H9 (cell line): ENCODE measurements around the gene LPP. TPM values are rescaled to one million over a fixed set of nuclear protein-coding genes. Genes with fewer than 3 reads are reported as not detected.

Source experiments
- DNase-seq: peaks from one replicate; pipeline ENCODE4 v3.0.0-alpha.2; 2017
- H2AFZ ChIP-seq: one replicate; pipeline ENCODE4 v1.6.1; 2013; ENCODE audit warnings: mild to moderate bottlenecking, low read length, control low read depth, moderate library complexity
- H2AK5ac ChIP-seq: 2 replicates; pipeline ENCODE4 v1.6.1; 2013; ENCODE audit warnings: low read length, control low read depth, mixed read lengths; ENCODE audit not compliant: insufficient read length
- H2BK120ac ChIP-seq: one replicate; pipeline ENCODE4 v1.6.1; 2013; ENCODE audit warnings: low read depth, mild to moderate bottlenecking, low read length, control low read depth, inconsistent platforms; ENCODE audit not compliant: poor library complexity, severe bottlenecking
- H2BK12ac ChIP-seq: 2 replicates; pipeline ENCODE4 v1.6.1; 2013; ENCODE audit warnings: low read length, control low read depth, mixed read lengths, low read depth; ENCODE audit not compliant: insufficient read length
- H2BK15ac ChIP-seq: 2 replicates; pipeline ENCODE4 v1.6.1; 2013; ENCODE audit warnings: low read depth, low read length, control low read depth
- H2BK20ac ChIP-seq: one replicate; pipeline ENCODE4 v1.6.1; 2013; ENCODE audit warnings: low read depth, mild to moderate bottlenecking, low read length, control low read depth, inconsistent platforms; ENCODE audit not compliant: poor library complexity, severe bottlenecking
- H2BK5ac ChIP-seq: 2 replicates; pipeline ENCODE4 v1.6.1; 2013; ENCODE audit warnings: low read length, control low read depth, mixed read lengths; ENCODE audit not compliant: insufficient read length
- H3K14ac ChIP-seq: 2 replicates; pipeline ENCODE4 v1.6.1; 2013; ENCODE audit warnings: low read length, control low read depth; ENCODE audit not compliant: insufficient read depth
- H3K18ac ChIP-seq: 2 replicates; pipeline ENCODE4 v1.6.1; 2013; ENCODE audit warnings: low read depth, mild to moderate bottlenecking, mixed read lengths, low read length, control low read depth; ENCODE audit not compliant: insufficient read length
- H3K23ac ChIP-seq: 2 replicates; pipeline ENCODE4 v1.6.1; 2013; ENCODE audit warnings: low read length, control low read depth, mixed read lengths, low read depth; ENCODE audit not compliant: insufficient read length
- H3K23me2 ChIP-seq: 2 replicates; pipeline ENCODE4 v1.6.1; 2013; ENCODE audit warnings: low read depth, mild to moderate bottlenecking, mixed read lengths, low read length, control low read depth; ENCODE audit not compliant: insufficient read length, poor library complexity, severe bottlenecking
- H3K27ac ChIP-seq: 2 replicates; pipeline ENCODE4 v1.5.1; 2013; ENCODE audit warnings: low read length, control low read depth, mixed read lengths, low read depth; ENCODE audit not compliant: insufficient read length
- H3K27me3 ChIP-seq: 2 replicates; pipeline ENCODE4 v1.6.1; 2013; ENCODE audit warnings: low read length, control low read depth, inconsistent platforms; ENCODE audit not compliant: insufficient read depth
- H3K4ac ChIP-seq: 2 replicates; pipeline ENCODE4 v1.6.1; 2013; ENCODE audit warnings: low read depth, mild to moderate bottlenecking, control low read depth, inconsistent platforms, low read length, moderate library complexity
- H3K4me1 ChIP-seq: 2 replicates; pipeline ENCODE4 v1.6.1; 2013; ENCODE audit warnings: low read length, control low read depth, inconsistent platforms; ENCODE audit not compliant: insufficient read depth
- H3K4me2 ChIP-seq: 2 replicates; pipeline ENCODE4 v1.6.1; 2013; ENCODE audit warnings: low read length, control low read depth, mixed read lengths; ENCODE audit not compliant: insufficient read length, insufficient read depth
- H3K56ac ChIP-seq: 2 replicates; pipeline ENCODE4 v1.6.1; 2013; ENCODE audit warnings: low read depth, mild to moderate bottlenecking, mixed read lengths, low read length, control low read depth; ENCODE audit not compliant: insufficient read length
- H3K79me1 ChIP-seq: 2 replicates; pipeline ENCODE4 v1.6.1; 2013; ENCODE audit warnings: low read depth, mild to moderate bottlenecking, moderate library complexity, low read length, control low read depth, inconsistent platforms; ENCODE audit not compliant: insufficient read depth, poor library complexity, severe bottlenecking
- H3K79me2 ChIP-seq: 2 replicates; pipeline ENCODE4 v1.6.1; 2013; ENCODE audit warnings: low read length, control low read depth, inconsistent platforms; ENCODE audit not compliant: insufficient read depth
- H3K9ac ChIP-seq: 2 replicates; pipeline ENCODE4 v1.6.1; 2013; ENCODE audit warnings: low read length, control low read depth, mixed read lengths; ENCODE audit not compliant: insufficient read length; ENCODE audit errors: extremely low read depth
- H3K9me3 ChIP-seq: one replicate; pipeline ENCODE4 v1.6.1; 2013; ENCODE audit warnings: low read depth, low read length, inconsistent platforms; ENCODE audit not compliant: control insufficient read depth
- H3T11ph ChIP-seq: one replicate; pipeline ENCODE4 v1.6.1; 2013; ENCODE audit warnings: mild to moderate bottlenecking, low read length, control low read depth, inconsistent platforms
- H4K20me1 ChIP-seq: one replicate; pipeline ENCODE4 v1.6.1; 2013; ENCODE audit not compliant: control insufficient read depth, insufficient read length, insufficient read depth
- H4K5ac ChIP-seq: 2 replicates; pipeline ENCODE4 v1.6.1; 2013; ENCODE audit warnings: low read depth, mild to moderate bottlenecking, mixed read lengths, low read length, control low read depth; ENCODE audit not compliant: insufficient read length
- H4K8ac ChIP-seq: replicated peaks from 2 replicates; pipeline ENCODE4 v1.6.1; 2013; ENCODE audit warnings: low read length, control low read depth, mixed read lengths, low read depth; ENCODE audit not compliant: insufficient read length
- H4K91ac ChIP-seq: 2 replicates; pipeline ENCODE4 v1.6.1; 2013; ENCODE audit warnings: low read depth, mild to moderate bottlenecking, moderate library complexity, mixed read lengths, low read length, control low read depth; ENCODE audit not compliant: insufficient read length
- H3K27ac Mint-ChIP-seq, 3 experiments: 2 replicates in 2 of 3; 3 replicates in 1 of 3; pipeline ENCODE4 v1.8.0; 2020 to 2021; ENCODE audit warnings: mixed read lengths in 3 of 3, mild to moderate bottlenecking in 1 of 3, moderate library complexity in 1 of 3
- H3K27me3 Mint-ChIP-seq: 2 replicates; pipeline ENCODE4 v1.8.0; 2021; ENCODE audit warnings: low read depth, mild to moderate bottlenecking, moderate library complexity, mixed read lengths
- H3K36me3 Mint-ChIP-seq, 3 experiments: 2 replicates in 2 of 3; 3 replicates in 1 of 3; pipeline ENCODE4 v1.8.0; 2020 to 2021; ENCODE audit warnings: low read depth in 3 of 3, mixed read lengths in 3 of 3; ENCODE audit not compliant: insufficient read depth in 1 of 3
- H3K4me1 Mint-ChIP-seq, 2 experiments: 2 replicates each; pipeline ENCODE4 v1.8.0; 2020; ENCODE audit warnings: mixed read lengths in 2 of 2
- H3K4me3 Mint-ChIP-seq, 2 experiments: 2 replicates in 1 of 2; 3 replicates in 1 of 2; pipeline ENCODE4 v1.8.0; 2020 to 2021; ENCODE audit warnings: mild to moderate bottlenecking in 2 of 2, mixed read lengths in 2 of 2, moderate library complexity in 1 of 2
- H3K9me3 Mint-ChIP-seq, 2 experiments: 2 replicates in 1 of 2; 3 replicates in 1 of 2; pipeline ENCODE4 v1.8.0; 2020; ENCODE audit warnings: mild to moderate bottlenecking in 2 of 2, mixed read lengths in 2 of 2, moderate library complexity in 1 of 2
- CTCF ChIP-seq: fragments of 200-600 bp; sonication (generic); conservative IDR thresholded peaks from 3 replicates; pipeline ENCODE4 v1.8.0; 2021; ENCODE audit warnings: antibody characterized with exemption, mild to moderate bottlenecking
- WGBS: extraction: QIAGEN DNeasy Blood & Tissue Kit; methylation state at CpG from one replicate; pipeline ENCODE4 v1.1.7; 2013; ENCODE audit warnings: missing lambda C conversion rate, low lambda C conversion rate, mixed read lengths; ENCODE audit not compliant: insufficient read length; ENCODE audit errors: extremely low coverage; 5-methylcytosine and 5-hydroxymethylcytosine counted together
- total RNA-seq: library from RNA; stranded (reverse); gene quantifications from 2 replicates; pipeline ENCODE4 v1.2.1, GENCODE V29; 2021

The LPP gene
- total RNA-seq, 1 experiment from 2014 or later, result 64.6 TPM

- H2BK20ac ChIP-seq, result no peak overlapping the region
- no peak overlapping the region for H3K56ac ChIP-seq
- no peak overlapping the region for H3K18ac ChIP-seq
- no peak overlapping the region for H3K4me2 ChIP-seq
- no peaks in the 10 kb centered on the region for H3K9me3 ChIP-seq
- no peak overlapping the region for H2BK5ac ChIP-seq
- H2BK120ac ChIP-seq, result no peak overlapping the region
- H4K5ac ChIP-seq, result no peak overlapping the region
- H3K23ac ChIP-seq, result no peak overlapping the region
- DNase-seq, result no peak
- no peaks in the 10 kb centered on the region for H3K27me3 Mint-ChIP-seq
- H2BK15ac ChIP-seq, result no peak overlapping the region
- H3K4ac ChIP-seq, result no peak overlapping the region
- no peaks in the 10 kb centered on the region for H4K20me1 ChIP-seq
- no peak overlapping the region for H2BK12ac ChIP-seq
- H3K14ac ChIP-seq, result no peak overlapping the region
- H3K9ac ChIP-seq, result no peak overlapping the region
- no peak overlapping the region for H2AK5ac ChIP-seq
- no peaks in the 10 kb centered on the region; the same call in 1 of the 2 replicates for H3K79me2 ChIP-seq
- H3K27ac Mint-ChIP-seq, result peak overlapping the region in 1 of 3 experiments; percentile 42; a peak in 1 of 7 replicates
- H4K8ac ChIP-seq, result no peak overlapping the region
- H3K23me2 ChIP-seq, result no peaks in the 10 kb centered on the region
- WGBS, result no CpG with 5 or more reads among the region's 3 CpGs
- peaks cover 50 to 56% of the 10 kb centered on the region in 2 experiments for H3K4me1 Mint-ChIP-seq
- no peak overlapping the region for H4K91ac ChIP-seq
- H3K9me3 Mint-ChIP-seq, result no peaks in the 10 kb centered on the region
- no peak overlapping the region for H3K27ac ChIP-seq
- 0 out of 3 replicates have a peak, but pooled peaks have one; percentile 1 for TF ChIP-seq CTCF
- H3K79me1 ChIP-seq, result no peaks in the 10 kb centered on the region
- H3K4me1 ChIP-seq, result peaks cover 10% of the 10 kb centered on the region; the same call in 1 of the 2 replicates
- no peak overlapping the region for H2AFZ ChIP-seq
- H3K27me3 ChIP-seq, result no peaks in the 10 kb centered on the region
- H3K4me3 Mint-ChIP-seq, result no peak overlapping the region
- no peak overlapping the region for H3T11ph ChIP-seq
- no peaks in the 10 kb centered on the region for H3K36me3 Mint-ChIP-seq
Measured at GRCh38 chr3:188303823-188304222, 149.9 kb downstream of the LPP start.
